GM12891 (cell line): Measurements from ENCODE around the gene AP5Z1.

Experiments
- PAX5 ChIP-seq: IDR thresholded peaks from 2 replicates; pipeline ENCODE4 v1.6.1; 2011; ENCODE audit warnings: low read length, moderate library complexity, mild to moderate bottlenecking; ENCODE audit not compliant: insufficient read depth, severe bottlenecking
- POLR2A ChIP-seq: IDR thresholded peaks from 2 replicates; pipeline ENCODE4 v1.6.1; 2011; ENCODE audit warnings: low read depth, low read length, control low read depth
- POLR2AphosphoS5 ChIP-seq: IDR thresholded peaks from 2 replicates; pipeline ENCODE4 v1.6.1; 2011; ENCODE audit warnings: low read depth, low read length, control low read depth
- SPI1 ChIP-seq: IDR thresholded peaks from 2 replicates; pipeline ENCODE4 v1.6.1; 2011; ENCODE audit warnings: low read depth, low read length, control low read depth
- TAF1 ChIP-seq: IDR thresholded peaks from 2 replicates; pipeline ENCODE4 v1.6.1; 2011; ENCODE audit warnings: low read depth, low read length, control low read depth

GRCh38 chr7:4758111-4758510, 17.3 kb upstream of the AP5Z1 start:
- TF ChIP-seq SPI1 = no peak
- no peak for TF ChIP-seq POLR2A
- no peak for TF ChIP-seq POLR2AphosphoS5
- no peak for TF ChIP-seq PAX5
- no peak for TF ChIP-seq TAF1
